H9 (cell line): ENCODE results near the gene CAB39. TPM values are rescaled to one million over a fixed set of nuclear protein-coding genes. Genes with fewer than 3 reads are reported as not detected.

Experiments
- DNase-seq: peaks from one replicate; pipeline ENCODE4 v3.0.0-alpha.2; 2017
- H2AFZ ChIP-seq: one replicate; pipeline ENCODE4 v1.6.1; 2013; ENCODE audit warnings: mild to moderate bottlenecking, low read length, control low read depth, moderate library complexity
- H2AK5ac ChIP-seq: 2 replicates; pipeline ENCODE4 v1.6.1; 2013; ENCODE audit warnings: low read length, control low read depth, mixed read lengths; ENCODE audit not compliant: insufficient read length
- H2BK120ac ChIP-seq: one replicate; pipeline ENCODE4 v1.6.1; 2013; ENCODE audit warnings: low read depth, mild to moderate bottlenecking, low read length, control low read depth, inconsistent platforms; ENCODE audit not compliant: poor library complexity, severe bottlenecking
- H2BK12ac ChIP-seq: 2 replicates; pipeline ENCODE4 v1.6.1; 2013; ENCODE audit warnings: low read length, control low read depth, mixed read lengths, low read depth; ENCODE audit not compliant: insufficient read length
- H2BK15ac ChIP-seq: 2 replicates; pipeline ENCODE4 v1.6.1; 2013; ENCODE audit warnings: low read depth, low read length, control low read depth
- H2BK20ac ChIP-seq: one replicate; pipeline ENCODE4 v1.6.1; 2013; ENCODE audit warnings: low read depth, mild to moderate bottlenecking, low read length, control low read depth, inconsistent platforms; ENCODE audit not compliant: poor library complexity, severe bottlenecking
- H2BK5ac ChIP-seq: 2 replicates; pipeline ENCODE4 v1.6.1; 2013; ENCODE audit warnings: low read length, control low read depth, mixed read lengths; ENCODE audit not compliant: insufficient read length
- H3K14ac ChIP-seq: 2 replicates; pipeline ENCODE4 v1.6.1; 2013; ENCODE audit warnings: low read length, control low read depth; ENCODE audit not compliant: insufficient read depth
- H3K18ac ChIP-seq: 2 replicates; pipeline ENCODE4 v1.6.1; 2013; ENCODE audit warnings: low read depth, mild to moderate bottlenecking, mixed read lengths, low read length, control low read depth; ENCODE audit not compliant: insufficient read length
- H3K23ac ChIP-seq: 2 replicates; pipeline ENCODE4 v1.6.1; 2013; ENCODE audit warnings: low read length, control low read depth, mixed read lengths, low read depth; ENCODE audit not compliant: insufficient read length
- H3K23me2 ChIP-seq: 2 replicates; pipeline ENCODE4 v1.6.1; 2013; ENCODE audit warnings: low read depth, mild to moderate bottlenecking, mixed read lengths, low read length, control low read depth; ENCODE audit not compliant: insufficient read length, poor library complexity, severe bottlenecking
- H3K27ac ChIP-seq: 2 replicates; pipeline ENCODE4 v1.5.1; 2013; ENCODE audit warnings: low read length, control low read depth, mixed read lengths, low read depth; ENCODE audit not compliant: insufficient read length
- H3K27me3 ChIP-seq: 2 replicates; pipeline ENCODE4 v1.6.1; 2013; ENCODE audit warnings: low read length, control low read depth, inconsistent platforms; ENCODE audit not compliant: insufficient read depth
- H3K4ac ChIP-seq: 2 replicates; pipeline ENCODE4 v1.6.1; 2013; ENCODE audit warnings: low read depth, mild to moderate bottlenecking, control low read depth, inconsistent platforms, low read length, moderate library complexity
- H3K4me1 ChIP-seq: 2 replicates; pipeline ENCODE4 v1.6.1; 2013; ENCODE audit warnings: low read length, control low read depth, inconsistent platforms; ENCODE audit not compliant: insufficient read depth
- H3K4me2 ChIP-seq: 2 replicates; pipeline ENCODE4 v1.6.1; 2013; ENCODE audit warnings: low read length, control low read depth, mixed read lengths; ENCODE audit not compliant: insufficient read length, insufficient read depth
- H3K56ac ChIP-seq: 2 replicates; pipeline ENCODE4 v1.6.1; 2013; ENCODE audit warnings: low read depth, mild to moderate bottlenecking, mixed read lengths, low read length, control low read depth; ENCODE audit not compliant: insufficient read length
- H3K79me1 ChIP-seq: 2 replicates; pipeline ENCODE4 v1.6.1; 2013; ENCODE audit warnings: low read depth, mild to moderate bottlenecking, moderate library complexity, low read length, control low read depth, inconsistent platforms; ENCODE audit not compliant: insufficient read depth, poor library complexity, severe bottlenecking
- H3K79me2 ChIP-seq: 2 replicates; pipeline ENCODE4 v1.6.1; 2013; ENCODE audit warnings: low read length, control low read depth, inconsistent platforms; ENCODE audit not compliant: insufficient read depth
- H3K9ac ChIP-seq: 2 replicates; pipeline ENCODE4 v1.6.1; 2013; ENCODE audit warnings: low read length, control low read depth, mixed read lengths; ENCODE audit not compliant: insufficient read length; ENCODE audit errors: extremely low read depth
- H3K9me3 ChIP-seq: one replicate; pipeline ENCODE4 v1.6.1; 2013; ENCODE audit warnings: low read depth, low read length, inconsistent platforms; ENCODE audit not compliant: control insufficient read depth
- H3T11ph ChIP-seq: one replicate; pipeline ENCODE4 v1.6.1; 2013; ENCODE audit warnings: mild to moderate bottlenecking, low read length, control low read depth, inconsistent platforms
- H4K20me1 ChIP-seq: one replicate; pipeline ENCODE4 v1.6.1; 2013; ENCODE audit not compliant: control insufficient read depth, insufficient read length, insufficient read depth
- H4K5ac ChIP-seq: 2 replicates; pipeline ENCODE4 v1.6.1; 2013; ENCODE audit warnings: low read depth, mild to moderate bottlenecking, mixed read lengths, low read length, control low read depth; ENCODE audit not compliant: insufficient read length
- H4K8ac ChIP-seq: replicated peaks from 2 replicates; pipeline ENCODE4 v1.6.1; 2013; ENCODE audit warnings: low read length, control low read depth, mixed read lengths, low read depth; ENCODE audit not compliant: insufficient read length
- H4K91ac ChIP-seq: 2 replicates; pipeline ENCODE4 v1.6.1; 2013; ENCODE audit warnings: low read depth, mild to moderate bottlenecking, moderate library complexity, mixed read lengths, low read length, control low read depth; ENCODE audit not compliant: insufficient read length
- H3K27ac Mint-ChIP-seq, 3 experiments: 2 replicates in 2 of 3; 3 replicates in 1 of 3; pipeline ENCODE4 v1.8.0; 2020 to 2021; ENCODE audit warnings: mixed read lengths in 3 of 3, mild to moderate bottlenecking in 1 of 3, moderate library complexity in 1 of 3
- H3K27me3 Mint-ChIP-seq: 2 replicates; pipeline ENCODE4 v1.8.0; 2021; ENCODE audit warnings: low read depth, mild to moderate bottlenecking, moderate library complexity, mixed read lengths
- H3K36me3 Mint-ChIP-seq, 3 experiments: 2 replicates in 2 of 3; 3 replicates in 1 of 3; pipeline ENCODE4 v1.8.0; 2020 to 2021; ENCODE audit warnings: low read depth in 3 of 3, mixed read lengths in 3 of 3; ENCODE audit not compliant: insufficient read depth in 1 of 3
- H3K4me1 Mint-ChIP-seq, 2 experiments: 2 replicates each; pipeline ENCODE4 v1.8.0; 2020; ENCODE audit warnings: mixed read lengths in 2 of 2
- H3K4me3 Mint-ChIP-seq, 2 experiments: 2 replicates in 1 of 2; 3 replicates in 1 of 2; pipeline ENCODE4 v1.8.0; 2020 to 2021; ENCODE audit warnings: mild to moderate bottlenecking in 2 of 2, mixed read lengths in 2 of 2, moderate library complexity in 1 of 2
- H3K9me3 Mint-ChIP-seq, 2 experiments: 2 replicates in 1 of 2; 3 replicates in 1 of 2; pipeline ENCODE4 v1.8.0; 2020; ENCODE audit warnings: mild to moderate bottlenecking in 2 of 2, mixed read lengths in 2 of 2, moderate library complexity in 1 of 2
- CTCF ChIP-seq: fragments of 200-600 bp; sonication (generic); conservative IDR thresholded peaks from 3 replicates; pipeline ENCODE4 v1.8.0; 2021; ENCODE audit warnings: antibody characterized with exemption, mild to moderate bottlenecking
- total RNA-seq: library from RNA; stranded (reverse); gene quantifications from 2 replicates; pipeline ENCODE4 v1.2.1, GENCODE V29; 2021

The CAB39 gene
- total RNA-seq, 1 experiment from 2014 or later = 42.7 TPM

- H3K56ac ChIP-seq = no peak overlapping the region
- no peak overlapping the region for H3K18ac ChIP-seq
- no peak overlapping the region for H3K4ac ChIP-seq
- no peak overlapping the region for H3K9ac ChIP-seq
- no peaks in the 10 kb centered on the region for H3K4me1 ChIP-seq
- H3K79me2 ChIP-seq = no peaks in the 10 kb centered on the region
- TF ChIP-seq CTCF = no peak
- no peaks in the 10 kb centered on the region for H3K9me3 Mint-ChIP-seq
- H2AFZ ChIP-seq = no peak overlapping the region
- no peaks in the 10 kb centered on the region for H3K27me3 ChIP-seq
- H3K9me3 ChIP-seq = no peaks in the 10 kb centered on the region
- no peak overlapping the region for H2BK12ac ChIP-seq
- no peak overlapping the region for H2BK15ac ChIP-seq
- no peak overlapping the region for H2AK5ac ChIP-seq
- H3K27ac Mint-ChIP-seq = no peak overlapping the region
- no peak overlapping the region for H3K27ac ChIP-seq
- no peak overlapping the region for H3K4me3 Mint-ChIP-seq
- no peaks in the 10 kb centered on the region for H3K23me2 ChIP-seq
- DNase-seq = no peak
- H4K5ac ChIP-seq = no peak overlapping the region
- no peak overlapping the region for H3K4me2 ChIP-seq
- H3K14ac ChIP-seq = no peak overlapping the region
- no peak overlapping the region for H3T11ph ChIP-seq
- H3K4me1 Mint-ChIP-seq = peaks cover 0 to 4% of the 10 kb centered on the region in 2 experiments; a peak in 3 of 4 replicates
- no peak overlapping the region for H4K8ac ChIP-seq
- H2BK120ac ChIP-seq = no peak overlapping the region
- H3K27me3 Mint-ChIP-seq = peaks cover 1% of the 10 kb centered on the region; the same call in 1 of the 2 replicates
- H3K79me1 ChIP-seq = no peaks in the 10 kb centered on the region
- H2BK5ac ChIP-seq = no peak overlapping the region
- no peaks in the 10 kb centered on the region for H4K20me1 ChIP-seq
- H4K91ac ChIP-seq = no peak overlapping the region
- H3K36me3 Mint-ChIP-seq = no peaks in the 10 kb centered on the region; a peak in 1 of 7 replicates
- no peak overlapping the region for H2BK20ac ChIP-seq
- H3K23ac ChIP-seq = no peak overlapping the region
These were observed 16.0 kb upstream of the CAB39 start for GRCh38 chr2:230696670-230697069.
